IMR-90 (cell line): ENCODE measurements around the gene RORC. TPM values are rescaled to one million over a fixed set of nuclear protein-coding genes. Genes with fewer than 3 reads are reported as not detected.

Experiments used
- ATAC-seq: fragments of 200-7000 bp; cut with Tn5 transposase; 2 replicates; pipeline ENCODE4 v1.9.1; 2020; ENCODE audit warnings: low read depth, mild to moderate bottlenecking, moderate library complexity
- BruUV-seq: library from RNA; stranded (reverse); fragments of 400-500 nt; replicated peaks from 2 replicates; lab custom pipeline; 2021; lab: Mats Ljungman, UMichigan
- CTCF ChIA-PET: fragments of 300-600 bp; formaldehyde crosslinking; extraction: SDS; loops from one replicate; lab custom pipeline; 2021; ENCODE audit warnings: antibody characterized with exemption; lab: Yijun Ruan, JAX
- POLR2A ChIA-PET: fragments of 300-600 bp; sonication (Branson Sonifier 250); formaldehyde crosslinking; loops from one replicate; lab custom pipeline; 2022; ENCODE audit warnings: antibody characterized with exemption; ENCODE audit not compliant: unreplicated experiment; lab: Charles Lee
- DNase-seq: peaks from one replicate; pipeline ENCODE4 v3.0.0; 2013
- H2AFZ ChIP-seq: replicated peaks from 2 replicates; pipeline ENCODE3; 2013; ENCODE audit warnings: low read length, mild to moderate bottlenecking; ENCODE audit not compliant: poor library complexity
- H2AK5ac ChIP-seq: 2 replicates; pipeline ENCODE4 v1.6.1; 2013; ENCODE audit warnings: low read depth, low read length, inconsistent platforms
- H2AK9ac ChIP-seq: replicated peaks from 2 replicates; pipeline ENCODE3; 2013; ENCODE audit warnings: mild to moderate bottlenecking, low read depth, low read length, moderate library complexity; ENCODE audit not compliant: poor library complexity
- H2BK120ac ChIP-seq: 2 replicates; pipeline ENCODE4 v1.6.1; 2013; ENCODE audit warnings: low read depth, low read length, inconsistent platforms
- H2BK15ac ChIP-seq: 3 replicates; pipeline ENCODE4 v1.6.1; 2013; ENCODE audit warnings: low read depth, low read length, inconsistent platforms
- H2BK20ac ChIP-seq: 2 replicates; pipeline ENCODE4 v1.6.1; 2013; ENCODE audit warnings: low read depth, mild to moderate bottlenecking, inconsistent platforms, low read length, moderate library complexity
- H2BK5ac ChIP-seq: 2 replicates; pipeline ENCODE4 v1.6.1; 2013; ENCODE audit warnings: mild to moderate bottlenecking, low read depth, low read length, inconsistent platforms; ENCODE audit not compliant: poor library complexity, severe bottlenecking
- H3K14ac ChIP-seq: replicated peaks from 2 replicates; pipeline ENCODE4 v1.6.1; 2013; ENCODE audit warnings: low read depth, low read length, inconsistent platforms
- H3K18ac ChIP-seq: 2 replicates; pipeline ENCODE4 v1.6.1; 2013; ENCODE audit warnings: low read depth, low read length, control low read depth
- H3K23ac ChIP-seq: 2 replicates; pipeline ENCODE4 v1.6.1; 2013; ENCODE audit warnings: low read depth, low read length, inconsistent platforms
- H3K27ac ChIP-seq: 2 replicates; pipeline ENCODE4 v1.5.1; 2013; ENCODE audit warnings: mild to moderate bottlenecking, control low read depth, low read length; ENCODE audit not compliant: insufficient read depth
- H3K27me3 ChIP-seq: 2 replicates; pipeline ENCODE4 v1.6.1; 2013; ENCODE audit warnings: low read length; ENCODE audit not compliant: control insufficient read depth, insufficient read depth
- H3K36me3 ChIP-seq: 2 replicates; pipeline ENCODE4 v1.6.1; 2013; ENCODE audit warnings: low read length, mixed read lengths; ENCODE audit not compliant: control insufficient read depth, insufficient read depth
- H3K4ac ChIP-seq: 2 replicates; pipeline ENCODE4 v1.6.1; 2013; ENCODE audit warnings: low read depth, low read length, inconsistent platforms
- H3K4me1 ChIP-seq: 2 replicates; pipeline ENCODE4 v1.6.1; 2013; ENCODE audit warnings: low read length, mixed read lengths; ENCODE audit not compliant: control insufficient read depth, insufficient read depth
- H3K4me2 ChIP-seq: 2 replicates; pipeline ENCODE4 v1.6.1; 2013; ENCODE audit warnings: low read depth, mild to moderate bottlenecking, control low read depth, low read length, moderate library complexity
- H3K4me3 ChIP-seq: 2 replicates; pipeline ENCODE4 v1.5.1; 2013; ENCODE audit warnings: low read depth, mild to moderate bottlenecking, control low read depth, low read length, moderate library complexity; ENCODE audit not compliant: insufficient read depth
- H3K56ac ChIP-seq: 2 replicates; pipeline ENCODE4 v1.6.1; 2013; ENCODE audit warnings: low read length, inconsistent platforms; ENCODE audit not compliant: insufficient read depth; ENCODE audit errors: extremely low read depth
- H3K79me1 ChIP-seq, 2 experiments: 2 replicates each; pipeline ENCODE4 v1.6.1; 2013; ENCODE audit warnings: low read length in 2 of 2, inconsistent platforms in 1 of 2, low read depth in 1 of 2
- H3K9ac ChIP-seq: 2 replicates; pipeline ENCODE4 v1.6.1; 2013; ENCODE audit warnings: low read depth, low read length, control low read depth
- H3K9me1 ChIP-seq: 2 replicates; pipeline ENCODE4 v1.6.1; 2013; ENCODE audit warnings: low read length, inconsistent platforms; ENCODE audit not compliant: insufficient read depth
- H3K9me3 ChIP-seq: 2 replicates; pipeline ENCODE4 v1.6.1; 2013; ENCODE audit warnings: low read length; ENCODE audit not compliant: control insufficient read depth, insufficient read depth
- H4K20me1 ChIP-seq: 2 replicates; pipeline ENCODE4 v1.6.1; 2013; ENCODE audit warnings: low read length, inconsistent platforms; ENCODE audit not compliant: insufficient read depth
- H4K5ac ChIP-seq: 2 replicates; pipeline ENCODE4 v1.6.1; 2013; ENCODE audit warnings: mild to moderate bottlenecking, low read depth, low read length, control low read depth
- H4K8ac ChIP-seq, 2 experiments: 2 replicates each; pipeline ENCODE4 v1.6.1; 2013; ENCODE audit warnings: low read depth in 2 of 2, low read length in 2 of 2, control low read depth in 1 of 2, inconsistent platforms in 1 of 2
- H4K91ac ChIP-seq: 2 replicates; pipeline ENCODE4 v1.6.1; 2013; ENCODE audit warnings: low read depth, low read length, inconsistent platforms; ENCODE audit not compliant: insufficient read depth
- CEBPB ChIP-seq: IDR thresholded peaks from 2 replicates; pipeline ENCODE4 v1.6.1; 2012; ENCODE audit warnings: low read depth, low read length, improper control_type of control experiment
- CTCF ChIP-seq: conservative IDR thresholded peaks from 2 replicates; pipeline ENCODE4 v1.5.1; 2012; ENCODE audit warnings: mild to moderate bottlenecking, low read depth, low read length, improper control_type of control experiment
- FOS ChIP-seq: fragments of 150-350 bp; IDR thresholded peaks from 2 replicates; pipeline ENCODE4 v1.6.1; 2016; ENCODE audit warnings: low read depth, low read length
- MAFK ChIP-seq: IDR thresholded peaks from 2 replicates; pipeline ENCODE4 v1.6.1; 2012; ENCODE audit warnings: low read depth, low read length, improper control_type of control experiment
- MAZ ChIP-seq: IDR thresholded peaks from 2 replicates; pipeline ENCODE4 v1.6.1; 2012; ENCODE audit warnings: low read depth, mild to moderate bottlenecking, low read length, improper control_type of control experiment, moderate library complexity, borderline replicate concordance
- MXI1 ChIP-seq: IDR thresholded peaks from 2 replicates; pipeline ENCODE4 v1.6.1; 2012; ENCODE audit warnings: low read depth, mild to moderate bottlenecking, low read length, moderate library complexity, borderline replicate concordance
- NFE2L2 ChIP-seq: fragments of 150-350 bp; IDR thresholded peaks from 2 replicates; pipeline ENCODE4 v1.6.1; 2016; ENCODE audit warnings: low read depth, mild to moderate bottlenecking, low read length
- POLR2A ChIP-seq: IDR thresholded peaks from 2 replicates; pipeline ENCODE4 v1.6.1; 2012; ENCODE audit warnings: mild to moderate bottlenecking, low read depth, low read length
- RFX5 ChIP-seq: IDR thresholded peaks from 2 replicates; pipeline ENCODE4 v1.8.0; 2012; ENCODE audit warnings: low read depth, mild to moderate bottlenecking, low read length, moderate library complexity
- SMC3 ChIP-seq: fragments of 150-350 bp; IDR thresholded peaks from 2 replicates; pipeline ENCODE4 v1.6.1; 2016; ENCODE audit warnings: low read depth, mild to moderate bottlenecking, antibody characterized with exemption, low read length, moderate library complexity
- USF2 ChIP-seq: fragments of 150-350 bp; IDR thresholded peaks from 2 replicates; pipeline ENCODE4 v1.6.1; 2017; ENCODE audit warnings: mild to moderate bottlenecking, antibody characterized with exemption, low read length, low read depth
- WGBS, 2 experiments: methylation state at CpG; one replicate each; pipeline versions ENCODE4 v1.1.5 to v1.1.7; 2013; ENCODE audit warnings: missing lambda C conversion rate in 2 of 2; ENCODE audit not compliant: insufficient read length in 1 of 2; ENCODE audit errors: extremely low coverage in 2 of 2; 5-methylcytosine and 5-hydroxymethylcytosine counted together
- dilution Hi-C: fragments of 300-500 bp; cut with HindIII; formaldehyde crosslinking; loops from one replicate; pipeline ENCODE4 v1.14.3; 2018; ENCODE audit warnings: low sequenced_read_pairs; ENCODE audit not compliant: unreplicated experiment
- in situ Hi-C: fragments of 300-500 bp; cut with MboI; formaldehyde crosslinking; loops from 3 replicates; pipeline ENCODE4 v1.14.3; 2019; ENCODE audit warnings: low sequenced_read_pairs, inconsistent platforms, mixed read lengths
- intact Hi-C: fragments of 100-400 bp; cut with micrococcal nuclease; formaldehyde crosslinking; loops from 2 replicates; pipeline ENCODE4 v1.10.0; 2022
- polyA plus RNA-seq, 3 experiments: library from polyadenylated mRNA; depleted of rRNA; stranded (reverse); fragments of >200 nt; gene quantifications; 2 replicates each; pipeline ENCODE4 v1.2.3, GENCODE V29; 2012; ENCODE audit warnings: low replicate concordance in 1 of 3
- total RNA-seq: library from RNA; depleted of rRNA; stranded (reverse); fragments of >200 nt; gene quantifications from 2 replicates; pipeline ENCODE4 v1.2.3, GENCODE V29; 2012

The RORC gene
- total and polyA plus RNA-seq, 2 of the 4 experiments (the other 2 are of a cell fraction), result not detected

- in situ Hi-C loops (no loop called here), intact Hi-C loops (no loop called here), dilution Hi-C loops (no loop called here)
- Histone ChIP-seq H3K56ac (no peak overlapping the region), H3K27ac (no peak overlapping the region), H4K91ac (no peak overlapping the region), H4K5ac (no peak overlapping the region), H2AK9ac (no peak overlapping the region), H3K4me3 (no peak overlapping the region), H3K9me1 (no peaks in the 10 kb centered on the region), H4K8ac (no peak overlapping the region), H3K27me3 (peaks cover 70% of the 10 kb centered on the region), H3K9me3 (no peaks in the 10 kb centered on the region), H3K9ac (no peak overlapping the region), H4K20me1 (no peaks in the 10 kb centered on the region), H3K4me2 (no peak overlapping the region), H3K4ac (no peak overlapping the region), H2BK15ac (no peak overlapping the region), H3K4me1 (no peaks in the 10 kb centered on the region), H3K79me1 (no peaks in the 10 kb centered on the region), H3K14ac (no peak overlapping the region), H2BK120ac (no peak overlapping the region), H2AFZ (no peak overlapping the region), H2BK20ac (no peak overlapping the region), H3K23ac (no peak overlapping the region), H2BK5ac (no peak overlapping the region), H2AK5ac (no peak overlapping the region), H3K36me3 (no peaks in the 10 kb centered on the region), H3K18ac (no peak overlapping the region)
- no CpG with 5 or more reads among the region's 7 CpGs for WGBS, 2 experiments
- CTCF ChIA-PET, result no interaction called here
- TF ChIP-seq MAZ (no peak), MAFK (no peak), FOS (no peak), USF2 (no peak), CEBPB (no peak), SMC3 (no peak), NFE2L2 (no peak), MXI1 (no peak), RFX5 (no peak), CTCF (no peak), POLR2A (no peak)
- DNase-seq (no peak), ATAC-seq (no peak)
- POLR2A ChIA-PET, result no interaction called here
- no TSS peak for BruUV-seq
Measured at GRCh38 chr1:151822404-151822803, 9.2 kb downstream of the RORC start.
